Thoracic aorta (tissue), 2 donors: Measurements from ENCODE around the gene BRAT1. TPM values are rescaled to one million over a fixed set of nuclear protein-coding genes. Genes with fewer than 3 reads are reported as not detected.

Source experiments
- ATAC-seq: fragments of 150-250 bp; one replicate; pipeline ENCODE4 v1.8.0; 2017; ENCODE audit warnings: low read depth; ENCODE audit not compliant: insufficient number of reproducible peaks, low FRiP score
- DNase-seq: peaks from one replicate; pipeline ENCODE4 v3.0.0-alpha.2; 2020; ENCODE audit warnings: low spot score
- H3K27ac ChIP-seq, 2 donors: fragments of 200-600 bp; sonication (generic); 1 replicate in 1 of 2; 2 replicates in 1 of 2; pipeline ENCODE4 v1.5.1; 2016; ENCODE audit warnings: mild to moderate bottlenecking in 2 of 2, moderate library complexity in 2 of 2
- H3K27me3 ChIP-seq: fragments of 200-600 bp; sonication (generic); replicated peaks from 2 replicates; pipeline ENCODE4 v1.6.0; 2016; ENCODE audit warnings: mild to moderate bottlenecking; ENCODE audit not compliant: insufficient read depth
- H3K36me3 ChIP-seq: fragments of 200-600 bp; sonication (generic); one replicate; pipeline ENCODE4 v1.5.1; 2016
- H3K4me1 ChIP-seq, 2 donors: fragments of 200-600 bp; sonication (generic); 1 replicate in 1 of 2; 2 replicates in 1 of 2; pipeline versions ENCODE4 v1.5.1 to v1.6.0; 2016; ENCODE audit warnings: low read depth in 2 of 2, mild to moderate bottlenecking in 1 of 2; ENCODE audit not compliant: control insufficient read depth in 1 of 2
- H3K4me3 ChIP-seq: fragments of 200-600 bp; sonication (generic); 2 replicates; pipeline ENCODE4 v1.5.1; 2016; ENCODE audit warnings: mild to moderate bottlenecking
- H3K9me3 ChIP-seq: fragments of 200-600 bp; sonication (generic); 2 replicates; pipeline ENCODE4 v1.5.1; 2016
- total RNA-seq, 2 donors: library from RNA; depleted of rRNA; stranded (reverse); fragments of >200 nt; gene quantifications; one replicate each; pipeline versions ENCODE4 v1.1.0 to v1.2.3, GENCODE V29; 2016
- TF ChIP-seq, protein P1 (sequence below): fragments of 200-600 bp; sonication (generic); IDR thresholded peaks from one replicate; pipeline ENCODE4 v1.5.1; 2019; ENCODE audit warnings: antibody characterized with exemption

Gene BRAT1
- total RNA-seq, 2 donors from 2014 or later: 28.8 to 43.6 TPM

DNA sequence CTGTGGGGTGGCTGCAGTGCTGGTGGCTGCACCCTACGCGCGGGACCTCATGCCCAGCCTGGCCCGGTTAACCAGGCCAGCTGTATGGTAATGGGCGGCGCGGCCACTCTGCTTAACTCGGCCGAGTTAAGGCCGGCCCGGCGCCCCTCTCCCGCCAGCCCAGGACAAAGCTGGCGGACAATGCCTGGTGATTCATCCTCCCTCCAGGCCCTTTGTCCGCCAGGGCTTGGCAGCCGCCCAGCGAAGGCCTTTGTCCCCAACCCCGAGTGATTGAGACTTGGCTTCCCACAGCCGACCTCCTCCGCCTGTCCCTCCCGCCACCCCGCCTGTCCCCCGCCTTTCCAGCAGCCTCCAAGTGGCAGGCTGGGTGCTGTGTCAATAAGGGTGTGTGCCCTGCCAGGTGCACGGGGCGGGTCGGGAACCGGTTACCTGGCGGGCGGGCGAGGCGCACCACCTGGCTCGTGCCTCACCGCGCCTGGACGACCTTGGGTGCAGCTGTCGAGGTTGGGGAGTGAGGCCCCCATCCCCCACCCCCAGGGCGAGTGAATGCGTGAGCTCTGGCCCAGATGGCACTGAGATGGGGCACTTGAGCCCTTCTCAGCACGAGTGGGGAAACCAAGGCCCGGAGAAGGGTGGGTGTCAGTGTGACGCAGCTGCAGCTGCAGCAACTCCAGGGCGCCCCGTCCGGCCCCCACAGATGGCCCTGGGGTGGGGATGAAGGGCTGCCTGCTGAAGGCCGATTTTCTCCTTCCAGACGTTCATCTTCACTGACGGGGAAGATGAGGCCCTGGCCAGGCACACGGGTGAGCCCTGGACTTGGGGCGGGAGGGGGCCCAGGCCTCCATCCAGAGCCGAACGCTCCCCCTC is 31.1 kb downstream of the BRAT1 start:
- Histone ChIP-seq H3K27ac (no peak overlapping the region), H3K36me3 (no peaks in the 10 kb centered on the region), H3K9me3 (no peaks in the 10 kb centered on the region), H3K4me3 (peak overlapping the region; percentile 66), H3K4me1 (peaks cover 6 to 35% of the 10 kb centered on the region in 2 donors), H3K27me3 (no peaks in the 10 kb centered on the region)
- ATAC-seq (no peak), DNase-seq (no peak)
- TF ChIP-seq, protein P1, sequence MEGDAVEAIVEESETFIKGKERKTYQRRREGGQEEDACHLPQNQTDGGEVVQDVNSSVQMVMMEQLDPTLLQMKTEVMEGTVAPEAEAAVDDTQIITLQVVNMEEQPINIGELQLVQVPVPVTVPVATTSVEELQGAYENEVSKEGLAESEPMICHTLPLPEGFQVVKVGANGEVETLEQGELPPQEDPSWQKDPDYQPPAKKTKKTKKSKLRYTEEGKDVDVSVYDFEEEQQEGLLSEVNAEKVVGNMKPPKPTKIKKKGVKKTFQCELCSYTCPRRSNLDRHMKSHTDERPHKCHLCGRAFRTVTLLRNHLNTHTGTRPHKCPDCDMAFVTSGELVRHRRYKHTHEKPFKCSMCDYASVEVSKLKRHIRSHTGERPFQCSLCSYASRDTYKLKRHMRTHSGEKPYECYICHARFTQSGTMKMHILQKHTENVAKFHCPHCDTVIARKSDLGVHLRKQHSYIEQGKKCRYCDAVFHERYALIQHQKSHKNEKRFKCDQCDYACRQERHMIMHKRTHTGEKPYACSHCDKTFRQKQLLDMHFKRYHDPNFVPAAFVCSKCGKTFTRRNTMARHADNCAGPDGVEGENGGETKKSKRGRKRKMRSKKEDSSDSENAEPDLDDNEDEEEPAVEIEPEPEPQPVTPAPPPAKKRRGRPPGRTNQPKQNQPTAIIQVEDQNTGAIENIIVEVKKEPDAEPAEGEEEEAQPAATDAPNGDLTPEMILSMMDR: no peak

GRCh38 chr7:2523461-2523936 is 31.8 kb downstream of the BRAT1 start:
- H3K9me3 ChIP-seq: no peaks in the 10 kb centered on the region
- TF ChIP-seq, protein P1: no peak
- peaks cover 6 to 39% of the 10 kb centered on the region in 2 donors for H3K4me1 ChIP-seq
- DNase-seq (no peak), ATAC-seq (no peak)
- no peak overlapping the region for H3K27ac ChIP-seq
- peak overlapping the region; percentile 66 for H3K4me3 ChIP-seq
- H3K27me3 ChIP-seq: no peaks in the 10 kb centered on the region
- H3K36me3 ChIP-seq: no peaks in the 10 kb centered on the region

DNA sequence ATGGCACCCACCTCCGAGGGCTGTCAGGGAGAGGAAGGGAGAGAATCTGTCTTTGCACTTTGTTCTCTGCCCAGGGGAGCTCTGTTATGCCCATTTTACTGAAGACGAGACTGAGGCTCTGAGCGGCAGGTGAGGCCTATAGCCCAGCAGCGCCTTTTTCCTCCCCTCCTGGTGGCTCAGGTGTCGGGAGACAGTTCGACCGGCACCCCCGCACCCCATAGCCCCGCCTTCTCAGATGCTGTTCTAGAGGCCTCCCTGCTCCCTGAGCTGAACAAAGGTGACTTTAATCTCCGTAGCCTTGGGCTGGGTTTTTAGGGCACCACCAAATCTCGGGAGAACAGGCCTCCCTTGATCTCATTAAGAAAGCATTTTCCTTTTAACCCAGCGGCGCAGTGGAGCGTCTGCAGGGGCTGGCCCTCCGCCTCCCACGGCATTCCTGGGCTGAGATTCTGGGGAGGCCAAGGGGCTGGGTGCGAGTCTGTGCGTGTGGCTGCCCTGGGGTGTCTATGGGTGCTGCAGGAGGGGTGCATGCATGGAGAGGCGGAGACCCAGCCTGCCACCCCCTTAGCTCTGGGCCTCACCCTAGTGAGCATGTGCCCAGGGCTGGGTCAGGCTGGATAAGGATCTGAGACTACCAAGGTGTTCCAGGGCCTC is 32.4 kb downstream of the BRAT1 start:
- H3K9me3 ChIP-seq: no peaks in the 10 kb centered on the region
- DNase-seq (no peak), ATAC-seq (no peak)
- H3K4me1 ChIP-seq: peaks cover 6 to 39% of the 10 kb centered on the region in 2 donors
- no peaks in the 10 kb centered on the region for H3K36me3 ChIP-seq
- no peaks in the 10 kb centered on the region for H3K27me3 ChIP-seq
- no peak overlapping the region for H3K27ac ChIP-seq
- peak overlapping the region; percentile 66 for H3K4me3 ChIP-seq
- TF ChIP-seq, protein P1: no peak

GRCh38 chr7:2521952-2522591 is 33.3 kb downstream of the BRAT1 start:
- H3K9me3 ChIP-seq: no peaks in the 10 kb centered on the region
- no peak for ATAC-seq
- H3K4me1 ChIP-seq: peaks cover 0 to 33% of the 10 kb centered on the region in 2 donors
- H3K4me3 ChIP-seq: peak overlapping the region; percentile 66
- no peak for DNase-seq
- H3K36me3 ChIP-seq: no peaks in the 10 kb centered on the region
- TF ChIP-seq, protein P1: no peak
- H3K27ac ChIP-seq: peak overlapping the region in 1 of 2 donors; percentile 43
- H3K27me3 ChIP-seq: no peaks in the 10 kb centered on the region

- no peak for ATAC-seq
- Histone ChIP-seq H3K4me1 (peaks cover 0 to 31% of the 10 kb centered on the region in 2 donors), H3K36me3 (no peaks in the 10 kb centered on the region), H3K27me3 (no peaks in the 10 kb centered on the region), H3K4me3 (peak overlapping the region; percentile 66), H3K9me3 (no peaks in the 10 kb centered on the region), H3K27ac (peak overlapping the region in 1 of 2 donors; percentile 43)
- TF ChIP-seq, protein P1: no peak
- DNase-seq: no peak
Measured at GRCh38 chr7:2521341-2521745, 34.0 kb downstream of the BRAT1 start.
